Adipocyte (in vitro differentiated cells): Measurements from ENCODE around the gene AOC2.
A peak's percentile ranks its signal among the peaks of the same experiment; 100 is the strongest.
"Not testable (repeated sequence)": the region's sequence is repeated elsewhere in the genome, so short reads cannot be mapped to it uniquely, and the experiment has no call there.

Source experiments
- DNase-seq: peaks from one replicate; pipeline ENCODE4 v3.0.0-alpha.2; 2015; ENCODE audit warnings: low read depth
- H3K27me3 ChIP-seq: replicated peaks from 2 replicates; pipeline ENCODE4 v1.7.0; 2013; ENCODE audit warnings: mild to moderate bottlenecking, low read length, moderate library complexity; ENCODE audit not compliant: control insufficient read depth, insufficient read depth
- H3K36me3 ChIP-seq: 2 replicates; pipeline ENCODE4 v1.7.0; 2013; ENCODE audit warnings: low read length, mild to moderate bottlenecking, moderate library complexity; ENCODE audit not compliant: control insufficient read depth, insufficient read depth, severe bottlenecking
- H3K4me1 ChIP-seq: 2 replicates; pipeline ENCODE4 v1.7.0; 2013; ENCODE audit warnings: mild to moderate bottlenecking, low read length, moderate library complexity; ENCODE audit not compliant: control insufficient read depth, insufficient read depth
- H3K4me3 ChIP-seq: 2 replicates; pipeline ENCODE4 v1.7.0; 2013; ENCODE audit warnings: mild to moderate bottlenecking, low read length, moderate library complexity
- H3K9ac ChIP-seq: 2 replicates; pipeline ENCODE4 v1.7.0; 2013; ENCODE audit warnings: mild to moderate bottlenecking, low read length, moderate library complexity
- H3K9me3 ChIP-seq: 2 replicates; pipeline ENCODE4 v1.7.0; 2013; ENCODE audit warnings: mild to moderate bottlenecking, low read length, moderate library complexity; ENCODE audit not compliant: control insufficient read depth

The AOC2 gene

DNA sequence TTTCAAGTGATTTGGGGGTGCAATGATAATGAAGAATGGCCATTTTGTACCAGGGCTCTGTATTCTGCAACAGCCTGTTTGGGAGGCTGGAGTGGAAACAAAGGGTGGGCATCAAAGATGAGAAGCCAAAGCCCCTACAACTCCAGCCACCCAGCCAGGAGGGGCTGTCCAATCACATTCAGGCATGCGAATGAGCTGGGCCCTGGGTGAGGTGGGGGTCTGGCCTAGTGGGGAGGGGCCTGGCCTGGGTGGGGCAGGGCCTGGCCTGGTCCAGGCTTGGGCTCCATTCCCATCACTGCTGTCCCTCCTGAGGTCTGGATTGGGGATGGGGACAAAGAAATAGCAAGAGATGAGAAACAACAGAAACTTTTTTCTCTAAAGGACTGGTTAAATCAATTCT, 13.0 kb downstream of the AOC2 start:
- no peaks in the 10 kb centered on the region for H3K27me3 ChIP-seq
- H3K36me3 ChIP-seq = peaks cover 54% of the 10 kb centered on the region
- peak overlapping the region; percentile 60 for H3K9ac ChIP-seq
- peaks cover 18% of the 10 kb centered on the region for H3K4me1 ChIP-seq
- H3K4me3 ChIP-seq = peak overlapping the region; percentile 65
- no peak for DNase-seq
- no peaks in the 10 kb centered on the region for H3K9me3 ChIP-seq

DNA sequence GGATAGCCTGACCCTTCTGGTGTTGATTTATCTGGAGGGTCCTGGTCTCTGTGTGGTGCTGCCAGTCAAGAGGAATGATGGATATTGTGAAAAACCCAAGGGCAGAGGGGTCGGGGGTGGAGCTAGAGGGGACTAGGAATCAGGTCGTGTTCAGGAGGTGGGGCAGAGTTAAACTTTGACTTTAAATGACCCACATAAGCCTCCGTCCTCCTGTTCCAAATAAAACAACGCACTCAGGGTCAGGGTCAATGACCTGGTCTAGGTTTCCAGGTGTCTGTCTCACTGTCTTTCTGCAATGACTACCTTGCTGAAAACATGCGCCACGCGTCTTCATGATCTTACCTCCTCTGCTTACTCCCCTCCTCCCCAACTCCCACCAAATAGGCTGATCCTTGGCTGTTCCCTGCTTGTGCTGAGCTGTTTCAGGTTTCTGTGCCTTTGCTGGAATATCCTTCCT, 21.3 kb downstream of the AOC2 start:
- H3K27me3 ChIP-seq = no peaks in the 10 kb centered on the region
- H3K4me3 ChIP-seq = no peak overlapping the region
- peaks cover 7% of the 10 kb centered on the region for H3K9me3 ChIP-seq
- DNase-seq = no peak
- H3K36me3 ChIP-seq = peaks cover 18% of the 10 kb centered on the region
- H3K9ac ChIP-seq = no peak overlapping the region
- peaks cover 15% of the 10 kb centered on the region for H3K4me1 ChIP-seq

DNA sequence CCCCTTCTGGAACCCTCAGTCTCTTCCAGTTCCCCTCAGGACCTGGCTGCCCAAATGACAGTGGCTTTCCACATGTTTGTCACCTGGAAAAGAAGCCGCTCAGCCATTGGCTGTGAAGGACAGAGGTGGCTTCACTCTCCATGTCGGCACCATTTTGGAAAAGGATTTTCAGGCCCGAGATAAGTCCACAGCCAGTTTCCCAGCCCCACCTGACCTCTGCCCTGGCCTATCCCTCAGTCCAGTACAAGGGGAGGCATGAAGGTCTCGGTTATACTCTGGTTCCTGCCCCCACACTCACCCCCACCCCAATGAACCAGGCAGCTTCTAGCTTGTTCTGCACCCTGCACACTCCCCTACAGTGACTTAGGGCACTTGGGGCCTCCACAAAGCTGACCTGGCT, 21.8 kb downstream of the AOC2 start:
- Histone ChIP-seq H3K36me3 (peaks cover 21% of the 10 kb centered on the region), H3K9me3 (peaks cover 12% of the 10 kb centered on the region), H3K27me3 (no peaks in the 10 kb centered on the region), H3K4me3 (no peak overlapping the region), H3K9ac (no peak overlapping the region), H3K4me1 (peaks cover 15% of the 10 kb centered on the region)
- DNase-seq = no peak

DNA sequence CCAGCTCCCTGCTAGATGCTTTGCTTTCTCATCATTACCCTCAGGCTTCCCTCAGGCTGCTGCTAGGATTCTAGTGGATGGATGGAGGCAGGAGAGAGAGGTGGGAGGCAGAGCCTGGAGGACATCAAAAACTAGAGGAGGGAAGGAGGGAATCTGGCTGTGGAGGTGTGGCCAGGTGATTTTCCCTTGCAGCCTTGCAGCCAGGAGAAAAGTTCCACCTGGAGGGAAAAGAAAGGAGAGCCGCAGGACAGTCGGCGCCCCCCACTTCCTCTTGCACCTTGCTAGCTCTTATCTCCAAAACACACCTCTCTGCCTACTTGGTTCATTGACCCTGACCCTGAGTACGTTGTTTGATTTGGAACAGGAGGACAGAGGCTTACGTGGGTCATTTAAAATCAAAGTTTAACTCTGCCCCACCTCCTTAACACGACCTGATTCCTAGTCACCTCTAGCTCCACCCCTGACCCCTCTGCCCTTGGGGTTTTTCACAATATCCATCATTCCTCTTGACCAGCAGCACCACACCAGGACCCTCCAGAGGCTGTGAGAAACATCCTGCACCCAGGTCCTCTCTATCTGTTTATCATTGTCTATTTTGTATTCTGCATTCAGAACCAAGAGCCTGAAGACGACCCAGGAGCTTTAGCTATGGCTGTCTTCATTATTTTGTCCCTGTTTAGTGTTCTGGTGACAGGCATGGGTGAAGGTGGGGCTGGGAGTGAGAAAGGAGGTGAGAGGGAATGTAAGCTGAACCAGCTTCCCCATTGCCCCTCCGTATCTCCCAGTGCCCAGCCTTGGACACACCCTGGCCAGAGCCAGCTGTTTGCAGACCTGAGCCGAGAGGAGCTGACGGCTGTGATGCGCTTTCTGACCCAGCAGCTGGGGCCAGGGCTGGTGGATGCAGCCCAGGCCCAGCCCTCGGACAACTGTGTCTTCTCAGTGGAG, 22.5 kb downstream of the AOC2 start:
- Histone ChIP-seq H3K9me3 (peaks cover 17% of the 10 kb centered on the region), H3K27me3 (no peaks in the 10 kb centered on the region), H3K4me3 (no peak overlapping the region), H3K9ac (no peak overlapping the region), H3K4me1 (peaks cover 15% of the 10 kb centered on the region), H3K36me3 (peaks cover 24% of the 10 kb centered on the region)
- DNase-seq = no peak

DNA sequence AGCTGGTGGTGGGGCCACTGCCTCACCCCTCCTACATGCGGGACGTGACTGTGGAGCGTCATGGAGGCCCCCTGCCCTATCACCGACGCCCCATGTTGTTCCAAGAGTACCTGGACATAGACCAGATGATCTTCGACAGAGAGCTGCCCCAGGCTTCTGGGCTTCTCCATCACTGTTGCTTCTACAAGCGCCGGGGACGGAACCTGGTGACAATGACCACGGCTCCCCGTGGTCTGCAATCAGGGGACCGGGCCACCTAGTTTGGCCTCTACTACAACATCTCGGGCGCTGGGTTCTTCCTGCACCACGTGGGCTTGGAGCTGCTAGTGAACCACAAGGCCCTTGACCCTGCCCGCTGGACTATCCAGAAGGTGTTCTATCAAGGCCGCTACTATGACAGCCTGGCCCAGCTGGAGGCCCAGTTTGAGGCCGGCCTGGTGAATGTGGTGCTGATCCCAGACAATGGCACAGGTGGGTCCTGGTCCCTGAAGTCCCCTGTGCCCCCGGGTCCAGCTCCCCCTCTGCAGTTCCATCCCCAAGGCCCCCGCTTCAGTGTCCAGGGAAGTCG, 23.4 kb downstream of the AOC2 start:
- Histone ChIP-seq H3K36me3 (peaks cover 29% of the 10 kb centered on the region), H3K4me1 (peaks cover 15% of the 10 kb centered on the region), H3K9me3 (peaks cover 17% of the 10 kb centered on the region)
- H3K27me3 ChIP-seq, H3K9ac ChIP-seq, H3K4me3 ChIP-seq, DNase-seq: not testable (repeated sequence)

DNA sequence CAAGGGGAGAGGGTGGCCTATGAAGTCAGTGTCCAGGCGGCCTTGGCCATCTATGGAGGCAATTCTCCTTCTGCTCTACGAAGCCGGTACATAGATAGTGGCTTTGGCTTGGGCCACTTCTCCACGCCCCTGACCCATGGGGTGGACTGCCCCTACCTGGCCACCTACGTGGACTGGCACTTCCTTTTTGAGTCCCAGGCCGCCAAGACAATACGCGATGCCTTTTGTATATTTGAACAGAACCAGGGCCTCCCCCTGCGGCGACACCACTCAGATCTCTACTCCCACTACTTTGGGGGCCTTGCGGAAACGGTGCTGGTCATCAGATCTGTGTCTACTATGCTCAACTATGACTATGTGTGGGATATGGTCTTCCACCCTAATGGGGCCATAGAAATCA, 24.0 kb downstream of the AOC2 start:
- Histone ChIP-seq H3K27me3 (peaks cover 3% of the 10 kb centered on the region), H3K9me3 (peaks cover 17% of the 10 kb centered on the region), H3K36me3 (peaks cover 35% of the 10 kb centered on the region), H3K9ac (no peak overlapping the region), H3K4me3 (no peak overlapping the region), H3K4me1 (peaks cover 15% of the 10 kb centered on the region)
- DNase-seq = no peak

DNA sequence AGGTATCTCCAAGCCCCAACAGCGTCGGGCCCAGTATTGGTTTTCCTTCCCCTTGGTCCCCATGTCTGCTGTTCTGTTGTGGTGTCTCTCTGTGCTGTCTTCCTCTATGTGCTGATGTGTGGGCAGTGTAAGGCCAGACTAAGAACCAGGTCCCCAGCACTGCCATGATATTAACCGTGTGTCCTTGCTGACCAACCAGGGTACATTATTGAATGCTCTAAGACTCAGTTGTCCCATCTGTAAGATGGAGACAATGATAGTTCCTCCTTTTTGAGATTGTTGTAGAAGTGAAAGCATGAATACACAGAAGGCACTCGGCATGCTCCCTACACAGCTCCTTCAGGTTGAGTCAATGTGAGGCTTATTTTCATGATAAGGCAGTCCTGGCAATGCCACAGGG, 27.3 kb downstream of the AOC2 start:
- peaks cover 3% of the 10 kb centered on the region for H3K27me3 ChIP-seq
- H3K9ac ChIP-seq = no peak overlapping the region
- peaks cover 17% of the 10 kb centered on the region for H3K9me3 ChIP-seq

DNA sequence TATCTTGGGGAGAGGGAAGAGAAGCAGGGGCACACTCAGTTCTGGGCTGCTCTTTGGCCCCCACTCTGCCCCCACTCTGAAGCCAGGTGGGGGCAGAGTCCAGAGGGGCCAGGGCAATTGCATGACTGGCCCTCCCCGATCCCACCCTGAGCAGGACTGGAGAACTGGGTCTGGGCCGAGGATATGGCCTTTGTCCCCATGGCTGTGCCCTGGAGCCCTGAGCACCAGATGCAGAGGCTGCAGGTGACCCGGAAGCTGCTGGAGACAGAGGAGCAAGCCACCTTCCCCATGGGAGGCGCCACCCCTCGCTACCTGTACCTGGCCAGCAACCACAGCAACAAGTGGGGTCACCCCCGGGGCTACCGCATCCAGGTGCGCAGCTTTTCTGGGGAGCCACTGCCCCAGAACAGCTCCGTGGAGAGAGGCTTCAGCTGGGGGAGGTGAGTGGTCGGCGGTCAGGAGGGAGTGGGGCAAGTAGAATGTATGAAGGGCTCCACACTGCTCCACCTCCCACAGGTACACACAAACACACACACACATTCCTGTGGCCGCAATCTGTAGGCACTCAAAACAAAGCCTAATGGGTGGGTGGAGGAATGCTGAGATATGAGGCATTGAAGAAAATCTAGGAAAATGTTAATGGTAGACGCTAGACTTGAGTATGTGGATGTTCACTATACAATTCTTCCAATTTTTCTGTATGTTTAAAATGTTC, 28.0 kb downstream of the AOC2 start:
- H3K27me3 ChIP-seq = peaks cover 6% of the 10 kb centered on the region
- no peak overlapping the region for H3K9ac ChIP-seq
- H3K36me3 ChIP-seq = peaks cover 34% of the 10 kb centered on the region
- H3K4me1 ChIP-seq = peaks cover 5% of the 10 kb centered on the region
- H3K4me3 ChIP-seq = no peak overlapping the region
- DNase-seq = no peak
- H3K9me3 ChIP-seq = peaks cover 17% of the 10 kb centered on the region

More for the DNA sequence above, 27.3 kb downstream of the AOC2 start:
- peaks cover 34% of the 10 kb centered on the region for H3K36me3 ChIP-seq
- no peak for DNase-seq
- H3K4me1 ChIP-seq = peaks cover 5% of the 10 kb centered on the region
- H3K4me3 ChIP-seq = no peak overlapping the region

DNA sequence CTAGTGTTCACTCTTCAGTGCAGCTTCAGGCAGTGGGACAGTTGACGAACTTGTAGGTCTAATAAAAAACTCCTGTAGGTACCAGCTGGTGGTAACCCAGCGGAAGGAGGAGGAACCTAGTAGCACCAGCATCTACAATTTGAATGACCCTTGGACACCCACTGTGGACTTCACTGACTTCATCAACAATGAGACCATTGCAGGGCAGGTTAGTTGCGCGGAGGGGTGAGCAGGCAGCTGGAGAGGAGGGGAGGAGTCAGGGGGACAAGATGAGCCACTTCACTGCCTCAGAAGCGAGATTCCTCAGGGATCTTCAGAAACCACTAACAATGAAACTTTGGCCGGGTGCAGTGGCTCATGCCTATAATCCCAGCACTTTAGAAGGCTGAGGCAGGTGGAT, 28.9 kb downstream of the AOC2 start:
- H3K9me3 ChIP-seq = peaks cover 17% of the 10 kb centered on the region
- no peak overlapping the region for H3K9ac ChIP-seq
- peaks cover 34% of the 10 kb centered on the region for H3K36me3 ChIP-seq
- H3K4me3 ChIP-seq = no peak overlapping the region
- H3K27me3 ChIP-seq = peaks cover 13% of the 10 kb centered on the region
- DNase-seq = no peak
- peaks cover 5% of the 10 kb centered on the region for H3K4me1 ChIP-seq

DNA sequence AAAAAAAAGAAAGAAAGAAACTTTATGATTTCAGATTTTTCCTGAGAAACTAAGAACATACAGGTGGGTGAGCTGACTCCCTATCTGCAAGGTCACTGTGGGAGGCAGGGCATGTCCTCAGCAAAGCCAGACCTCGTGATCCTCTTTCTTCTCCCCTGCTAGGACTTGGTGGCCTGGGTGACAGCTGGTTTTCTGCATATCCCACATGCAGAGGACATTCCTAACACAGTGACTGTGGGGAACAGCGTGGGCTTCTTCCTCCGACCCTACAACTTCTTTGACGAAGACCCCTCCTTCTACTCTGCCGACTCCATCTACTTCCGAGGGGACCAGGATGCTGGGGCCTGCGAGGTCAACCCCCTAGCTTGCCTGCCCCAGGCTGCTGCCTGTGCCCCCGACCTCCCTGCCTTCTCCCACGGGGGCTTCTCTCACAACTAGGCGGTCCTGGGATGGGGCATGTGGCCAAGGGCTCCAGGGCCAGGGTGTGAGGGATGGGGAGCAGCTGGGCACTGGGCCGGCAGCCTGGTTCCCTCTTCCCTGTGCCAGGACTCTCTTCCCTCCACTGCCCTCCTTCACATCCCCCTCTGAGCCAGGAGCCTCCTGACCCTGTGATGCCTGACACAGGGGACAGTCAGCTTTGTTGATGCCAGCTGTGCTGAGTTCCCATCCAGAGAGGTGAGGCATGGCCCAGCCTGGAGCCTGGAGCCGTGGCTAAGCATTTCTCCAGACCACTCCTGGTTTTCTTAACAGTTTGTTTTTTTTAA, 29.7 kb downstream of the AOC2 start:
- DNase-seq = peak; percentile 15
- Histone ChIP-seq H3K36me3 (peaks cover 34% of the 10 kb centered on the region), H3K27me3 (peaks cover 17% of the 10 kb centered on the region), H3K9me3 (peaks cover 17% of the 10 kb centered on the region)
- H3K4me3 ChIP-seq, H3K9ac ChIP-seq, H3K4me1 ChIP-seq: not testable (repeated sequence)
